NCI-H1436 treated with DMSO at 0.1 percent for 48 hours (cell line): Measurements from ENCODE around the gene ETV3L.

ENCODE experiments used
- DNase-seq: peaks from one replicate; lab custom pipeline; 2025; lab: John Stamatoyannopoulos, UW

ETV3L gene

DNA sequence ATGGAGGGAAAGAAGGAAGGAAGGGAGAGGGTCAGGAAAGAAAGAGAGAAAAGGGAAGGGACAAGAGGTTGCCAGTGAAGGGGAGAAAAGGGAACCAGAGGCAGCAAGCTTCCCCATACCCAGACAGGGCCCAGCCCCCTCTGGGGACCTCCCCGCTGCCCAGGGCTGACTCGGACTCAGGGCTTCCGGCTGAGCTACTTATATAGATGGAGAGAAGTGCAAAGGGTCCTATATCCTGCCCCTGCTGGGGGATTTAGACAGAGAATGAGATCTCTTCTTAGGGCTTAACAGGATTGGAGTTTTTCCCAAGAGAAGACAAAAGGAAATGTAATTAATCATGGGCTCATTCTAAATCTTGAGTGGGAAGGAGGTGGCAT, at the start of gene ETV3L:
Gene ETV3L, minus strand, starts transcription at position 176 of the 377 bp plus-strand sequence. CDS start 285 bp downstream, outside the sequence.
- DNase-seq = no peak

DNA sequence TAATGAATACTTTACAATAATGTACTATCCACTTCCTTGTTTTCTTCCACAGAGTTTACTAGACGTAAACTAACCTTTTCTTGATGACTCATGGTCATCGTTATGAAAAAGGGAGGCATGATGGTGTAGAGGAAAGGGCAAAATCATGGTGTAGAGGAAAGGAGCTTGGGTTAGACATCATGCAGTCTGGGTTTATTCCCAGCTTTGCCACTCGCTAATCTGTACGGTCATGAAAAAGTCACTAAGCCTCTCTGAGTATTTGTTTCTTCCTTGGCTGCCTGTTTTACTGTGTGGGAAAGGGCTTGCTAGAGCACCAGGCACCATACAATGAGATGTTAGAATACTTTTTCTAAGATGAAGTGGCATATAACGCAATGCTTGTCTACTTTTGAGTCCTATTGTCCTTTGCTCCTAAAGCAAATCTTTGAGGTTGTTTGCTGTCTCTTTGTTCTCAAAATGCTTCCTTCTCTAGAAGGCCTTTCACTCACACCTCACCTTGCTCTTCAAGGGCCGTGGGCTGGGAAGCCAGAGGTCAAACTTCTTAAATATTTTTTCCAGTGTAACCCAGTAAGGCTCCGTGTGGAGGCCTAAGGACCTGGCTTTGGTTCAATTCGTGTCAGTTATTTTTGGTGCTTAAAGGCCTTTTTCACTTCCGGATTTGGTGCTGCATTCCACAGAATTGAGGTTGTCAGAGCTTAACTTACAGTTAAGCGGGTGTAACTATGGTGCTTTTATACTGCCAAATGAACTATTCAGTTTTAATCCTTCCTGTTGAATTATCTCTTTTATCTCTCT, 48.5 kb upstream of the ETV3L start:
- no peak for DNase-seq

- DNase-seq = no peak
These were observed 47.4 kb upstream of the ETV3L start for GRCh38 chr1:157147037-157147436.

GRCh38 chr1:157146244-157146643, 46.6 kb upstream of the ETV3L start:
- DNase-seq = no peak

GRCh38 chr1:157145076-157145475, 45.5 kb upstream of the ETV3L start:
- DNase-seq = no peak

DNA sequence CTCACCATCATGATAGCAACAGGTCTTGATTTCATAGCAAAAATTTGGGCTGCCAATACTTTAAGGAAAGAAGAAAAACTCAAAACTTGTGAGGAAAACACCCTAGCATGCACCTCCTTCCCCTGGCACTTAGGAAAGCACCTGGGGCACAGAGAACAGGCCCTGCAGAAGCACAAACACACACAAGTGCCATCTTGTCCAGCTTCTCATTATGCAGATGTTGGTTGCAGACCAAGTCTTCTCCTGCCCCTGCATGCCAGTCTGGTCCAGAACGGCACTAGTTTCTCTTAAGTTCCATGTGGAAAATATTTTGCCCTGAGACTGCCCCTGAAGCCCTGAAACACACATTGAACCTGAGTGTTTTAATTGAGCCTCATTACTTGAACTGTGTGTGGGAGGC, 44.9 kb upstream of the ETV3L start:
- no peak for DNase-seq

DNA sequence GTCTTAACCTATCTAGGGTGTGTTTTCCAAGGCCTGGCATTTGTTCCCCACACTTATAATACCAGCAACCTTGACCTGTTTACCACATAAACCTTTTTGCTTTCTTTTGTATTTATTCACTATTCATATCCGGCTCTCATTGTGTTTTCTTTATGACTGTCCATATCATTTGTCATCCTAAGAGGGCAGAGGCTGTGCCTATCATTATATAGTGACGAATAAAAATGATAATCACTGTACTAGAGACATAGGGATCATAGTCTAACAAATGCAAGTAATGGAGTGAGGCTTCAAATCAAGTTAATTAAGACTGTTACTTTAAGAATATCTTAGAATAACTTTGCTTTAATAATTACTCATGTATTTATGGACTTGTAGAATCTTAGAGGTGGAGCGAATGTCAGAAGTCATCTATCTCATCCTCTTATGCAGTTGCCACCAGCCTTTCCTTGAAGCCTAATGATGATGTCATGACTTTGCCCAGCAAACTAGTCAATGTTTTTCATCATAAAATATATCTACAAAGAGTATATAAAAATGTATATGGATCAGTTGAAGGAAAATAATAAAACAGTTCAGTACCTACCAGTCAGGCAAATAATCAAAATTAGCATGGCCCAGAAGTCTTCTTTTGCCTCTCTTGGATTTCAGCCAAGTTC, 43.3 kb upstream of the ETV3L start:
- DNase-seq = no peak

GRCh38 chr1:157142201-157142600, 42.6 kb upstream of the ETV3L start:
- no peak for DNase-seq

GRCh38 chr1:157141212-157141855, 41.7 kb upstream of the ETV3L start:
- no peak for DNase-seq

- DNase-seq = no peak
These were observed 40.5 kb upstream of the ETV3L start for GRCh38 chr1:157140063-157140588.

DNA sequence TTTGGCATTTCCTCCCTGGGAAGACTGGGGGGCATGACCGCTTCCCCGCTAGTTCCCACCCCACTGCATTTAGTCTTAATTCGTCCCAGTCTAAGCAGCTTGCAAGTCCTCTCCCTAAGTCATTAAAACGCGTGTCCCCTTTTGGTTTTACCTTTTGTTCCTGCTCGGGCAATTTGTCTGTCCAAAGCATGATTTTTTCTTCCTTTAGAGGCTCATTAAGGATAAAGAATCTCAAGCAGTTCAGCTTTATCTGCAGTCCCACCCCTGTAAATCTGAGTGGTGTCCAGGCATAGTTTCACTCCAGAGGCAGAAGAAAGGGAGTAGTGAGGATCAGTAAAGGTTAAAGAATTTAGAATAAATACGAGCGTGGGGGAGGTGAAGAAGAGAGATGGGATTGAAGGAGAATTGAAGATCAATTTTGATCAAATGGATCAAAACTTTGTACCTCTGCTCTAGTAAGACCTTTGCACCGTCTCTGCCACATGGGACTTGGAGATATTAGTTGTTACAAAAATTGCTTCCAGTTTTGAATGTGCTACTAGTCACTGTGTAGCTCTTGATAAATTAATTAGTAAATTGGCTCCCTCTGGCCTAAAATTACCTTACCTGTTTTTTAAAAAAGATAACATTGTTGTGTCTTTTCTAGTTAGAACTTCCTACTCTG, 39.6 kb upstream of the ETV3L start:
- DNase-seq = no peak

DNA sequence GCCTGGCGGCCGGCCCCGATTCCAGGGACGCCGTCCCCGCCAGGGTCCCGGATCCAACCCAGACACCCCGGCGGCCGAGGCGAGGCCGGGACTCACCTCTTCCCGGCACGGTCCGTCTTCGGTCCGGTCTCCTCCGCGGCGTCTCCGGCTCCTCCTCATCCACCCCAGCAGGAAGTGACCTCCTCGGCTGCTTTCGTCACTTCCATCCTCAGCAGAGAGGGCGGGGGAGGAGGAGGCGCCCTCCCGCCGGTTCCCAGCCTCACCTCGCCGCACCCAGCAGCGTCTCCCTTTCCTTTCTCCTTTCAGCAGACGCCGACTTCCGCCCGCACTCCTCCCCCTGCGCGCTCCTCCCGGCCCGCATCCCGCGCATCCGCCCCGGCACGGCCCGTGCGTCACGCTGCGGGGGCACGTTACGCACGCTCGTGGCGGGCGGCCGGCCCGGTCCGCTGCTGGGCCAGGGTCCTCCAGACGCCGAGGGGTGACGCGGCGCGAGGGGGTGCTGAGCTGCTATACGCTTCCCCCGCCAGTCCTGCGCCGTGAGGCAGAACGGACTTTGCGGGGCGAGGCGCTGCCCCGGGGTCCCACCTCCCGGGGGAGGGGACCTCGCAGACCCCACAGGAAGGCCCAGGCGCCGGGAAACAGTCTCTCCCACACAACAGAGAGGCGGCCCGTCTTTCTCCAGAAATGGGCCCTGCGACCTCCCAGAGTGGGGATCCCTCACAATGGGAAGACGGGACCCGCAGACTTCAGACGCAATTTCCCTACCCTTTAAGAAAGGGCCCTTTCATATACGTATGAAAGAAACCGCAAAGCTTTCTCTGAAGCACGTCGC, 38.8 kb upstream of the ETV3L start, which contains the start of gene ETV3:
Gene ETV3, minus strand, starts transcription at position 176 of the 832 bp plus-strand sequence. CDS start 2,043 bp downstream, outside the sequence.
- no peak for DNase-seq

DNA sequence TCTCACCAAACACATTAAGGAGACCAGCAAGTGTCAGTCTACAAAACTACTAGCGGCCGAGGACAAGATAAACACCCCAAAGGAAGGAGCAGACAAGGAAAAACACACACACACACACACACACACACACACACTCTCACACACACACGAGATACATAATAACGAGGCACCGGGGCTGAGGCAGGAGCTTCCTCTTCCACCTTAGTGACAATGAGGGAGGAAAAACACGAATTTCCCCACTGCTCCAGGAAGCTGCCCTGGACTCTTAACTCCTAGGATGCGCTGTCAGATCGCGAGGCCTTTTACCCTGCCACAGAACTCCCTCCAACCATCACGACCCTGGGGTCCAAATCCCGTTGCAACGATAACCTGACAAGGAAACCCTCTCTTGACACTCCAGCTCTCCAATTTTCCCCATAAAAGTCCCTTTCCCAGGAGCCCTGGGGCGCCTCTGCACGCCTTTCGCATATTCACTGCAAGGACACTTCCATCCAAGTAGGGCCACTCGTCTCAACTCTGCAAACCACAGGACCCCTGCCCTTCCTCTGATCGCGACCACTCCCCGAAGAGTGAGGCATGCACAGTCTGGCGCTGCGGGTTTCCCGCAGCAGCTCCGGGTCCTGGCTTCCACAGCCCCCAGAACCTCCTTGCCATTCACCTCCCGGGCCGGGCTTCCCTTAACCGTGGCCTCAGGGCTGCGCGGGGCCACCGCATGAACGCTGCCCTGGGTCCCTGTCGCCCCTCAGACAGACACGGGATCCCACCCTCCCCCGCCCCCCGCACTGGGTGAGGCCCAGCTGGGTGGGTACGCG, 38.0 kb upstream of the ETV3L start:
- no peak for DNase-seq

DNA sequence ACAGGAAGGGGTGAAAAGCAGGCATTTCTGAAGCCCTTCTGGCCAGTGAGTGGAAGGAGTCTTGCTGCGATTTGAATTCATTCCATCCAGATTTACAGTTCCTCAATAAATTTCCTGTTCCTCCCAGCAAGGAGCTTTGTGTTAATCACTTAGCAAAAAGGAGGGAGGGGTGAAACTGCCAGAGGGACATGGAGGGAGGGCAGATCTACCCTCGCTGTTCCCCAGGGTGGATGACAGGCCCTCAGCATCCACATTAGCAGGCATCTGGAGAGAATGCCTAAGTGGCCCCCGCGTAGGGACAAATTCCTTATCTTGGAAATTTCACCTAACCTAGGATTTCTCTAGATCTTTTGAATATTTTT, 37.4 kb upstream of the ETV3L start:
- DNase-seq = no peak

DNA sequence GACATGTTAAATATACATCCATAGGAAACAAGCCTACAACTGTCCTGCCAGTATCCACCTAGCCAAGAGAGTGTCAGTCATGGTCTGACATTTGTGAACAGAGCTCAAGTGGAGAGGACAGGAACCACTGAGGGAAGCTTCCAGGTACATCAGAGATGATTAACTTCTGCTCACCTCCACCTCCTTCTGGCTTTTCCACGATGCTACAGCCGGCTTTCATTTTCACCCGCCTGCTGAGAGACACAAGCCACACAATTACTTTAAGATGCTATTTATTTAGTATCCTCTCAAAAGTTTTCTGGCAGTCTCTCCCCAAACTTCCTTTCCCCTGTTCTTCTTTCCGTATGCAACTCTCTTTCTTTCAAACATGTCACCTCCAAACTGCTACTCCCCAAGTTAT, 36.5 kb upstream of the ETV3L start:
- DNase-seq = no peak

DNA sequence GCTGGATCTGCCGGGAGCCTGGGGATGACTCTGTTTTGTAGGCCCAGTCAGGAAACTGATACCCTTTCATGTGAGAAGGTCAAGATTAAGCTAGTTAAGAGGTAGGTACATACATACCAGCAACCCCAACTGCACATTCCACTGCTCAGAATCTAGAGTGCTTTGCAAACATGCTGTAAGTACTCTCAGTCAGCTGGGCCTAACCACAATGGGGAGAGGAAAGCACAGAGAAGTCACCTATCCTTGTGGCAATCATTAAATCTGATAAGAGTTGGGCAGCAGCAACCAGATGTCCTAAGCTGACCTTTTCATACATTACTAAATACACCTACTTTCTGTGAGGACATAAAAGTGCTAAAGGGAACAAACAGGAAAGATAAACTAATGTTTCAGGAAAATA, 36.0 kb upstream of the ETV3L start:
- DNase-seq = no peak

- no peak for DNase-seq
These were observed 35.5 kb upstream of the ETV3L start for GRCh38 chr1:157135070-157135469.

DNA sequence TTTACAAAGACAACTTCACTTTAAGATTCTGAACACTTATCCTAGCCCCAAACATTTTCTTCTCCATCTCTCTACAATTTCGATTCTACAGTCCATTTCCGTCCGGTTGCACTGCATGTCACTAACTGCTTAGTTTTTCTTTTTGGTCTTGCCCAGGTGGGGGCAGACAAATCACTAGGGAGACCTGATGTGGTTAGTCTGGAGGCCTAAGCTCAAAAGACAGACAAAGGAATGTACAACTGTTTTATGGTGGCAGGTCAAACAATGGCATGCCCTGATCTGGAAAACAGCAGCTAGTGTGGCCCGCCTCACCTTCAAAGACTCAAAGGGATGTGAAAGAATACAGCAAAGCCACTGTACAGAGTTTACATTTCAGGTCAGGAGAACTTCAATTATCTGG, 34.8 kb upstream of the ETV3L start:
- no peak for DNase-seq

DNA sequence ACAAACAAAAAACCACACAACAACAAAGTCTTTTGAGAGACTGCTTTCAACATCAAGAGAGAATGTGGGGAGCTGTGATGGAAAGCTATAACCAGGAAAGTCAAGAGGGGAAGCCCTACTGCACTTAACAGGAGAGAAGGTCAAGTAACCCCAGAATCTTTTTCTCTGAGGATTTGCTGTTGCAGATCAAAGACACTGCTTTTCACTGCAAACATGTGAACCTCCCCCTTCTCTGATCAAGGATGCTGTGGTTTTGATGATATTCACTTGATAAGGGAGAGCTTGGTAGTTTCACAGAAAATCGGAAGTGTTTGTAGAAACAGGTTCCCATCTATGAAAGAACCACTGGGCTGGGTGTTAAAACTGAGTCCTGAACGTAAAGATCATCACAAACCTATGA, 33.8 kb upstream of the ETV3L start:
- no peak for DNase-seq

- DNase-seq = no peak
These were observed 33.1 kb upstream of the ETV3L start for GRCh38 chr1:157132616-157133167.
